Upper lobe of left lung (tissue), 6 donors: ENCODE data around the gene ARL5C. TPM values are rescaled to one million over a fixed set of nuclear protein-coding genes. Genes with fewer than 3 reads are reported as not detected.

Experiments
- ATAC-seq, 2 donors: fragments of 200-7000 bp; cut with Tn5 transposase; one replicate each; pipeline ENCODE4 v1.9.1; 2022; ENCODE audit warnings: mild to moderate bottlenecking in 2 of 2, moderate library complexity in 2 of 2; ENCODE audit not compliant: low FRiP score in 2 of 2
- DNase-seq, 2 donors: peaks; one replicate each; pipeline ENCODE4 v3.0.0-alpha.2; 2019 to 2020
- H3K27ac ChIP-seq, 4 donors: fragments of 200-600 bp; sonication (generic); one replicate each; pipeline ENCODE4 v1.5.1; 2016 to 2019
- H3K27me3 ChIP-seq, 4 donors: fragments of 200-600 bp; sonication (generic); one replicate each; pipeline ENCODE4 v1.5.1; 2017 to 2019
- H3K36me3 ChIP-seq, 4 donors: fragments of 200-600 bp; sonication (generic); one replicate each; pipeline ENCODE4 v1.5.1; 2016 to 2019
- H3K4me1 ChIP-seq, 4 donors: fragments of 200-600 bp; sonication (generic); one replicate each; pipeline ENCODE4 v1.5.1; 2018 to 2019
- H3K4me3 ChIP-seq, 4 donors: fragments of 200-600 bp; sonication (generic); one replicate each; pipeline ENCODE4 v1.5.1; 2017 to 2019; ENCODE audit warnings: mild to moderate bottlenecking in 2 of 4, moderate library complexity in 1 of 4
- H3K9me3 ChIP-seq, 4 donors: fragments of 200-600 bp; sonication (generic); one replicate each; pipeline ENCODE4 v1.5.1; 2018 to 2019
- CTCF ChIP-seq, 6 experiments: fragments of 450-650 bp in 4 of 6; fragments of 200-600 bp in 2 of 6; sonication (generic) in 2 of 6; IDR thresholded peaks; one replicate each; pipeline ENCODE4 v1.5.1; 2016 to 2019; ENCODE audit warnings: antibody characterized with exemption in 6 of 6
- EP300 ChIP-seq, 4 donors: sonication (generic); formaldehyde crosslinking; IDR thresholded peaks; one replicate each; pipeline ENCODE4 v1.5.1; 2017; ENCODE audit warnings: antibody characterized with exemption in 4 of 4, control low read depth in 2 of 4
- POLR2A ChIP-seq, 4 donors: fragments of 450-650 bp; IDR thresholded peaks; one replicate each; pipeline ENCODE4 v1.5.1; 2016 to 2017; ENCODE audit warnings: antibody characterized with exemption in 4 of 4, mild to moderate bottlenecking in 2 of 4
- POLR2AphosphoS5 ChIP-seq, 2 donors: sonication (generic); formaldehyde crosslinking; IDR thresholded peaks; one replicate each; pipeline ENCODE4 v1.5.1; 2017; ENCODE audit warnings: antibody characterized with exemption in 2 of 2
- WGBS, 2 donors: methylation state at CpG; one replicate each; pipeline ENCODE4 v1.1.5; 2017 to 2018; 5-methylcytosine and 5-hydroxymethylcytosine counted together
- total RNA-seq, 6 donors: library from RNA; depleted of rRNA in 4 of 6; stranded (reverse); fragments of >200 nt in 4 of 6; gene quantifications; one replicate each; pipeline versions ENCODE4 v1.1.0 to v1.2.1, GENCODE V29; 2016 to 2021
- donor health status: DM: no; HTN: no; CAD: no; lungs with moderate emphysema.
- donor health status: DM: no; HTN: yes; CAD: no; lungs with severe emphysema.

Gene ARL5C
- under 1 TPM in 1 of 6 donors, not detected in 5; 0.39 TPM for total RNA-seq

GRCh38 chr17:39165841-39166349, at the start of gene ARL5C:
Gene ARL5C, minus strand, starts transcription at chr17:39166161. Its CDS starts 401 bp downstream, at chr17:39165760.
- TF ChIP-seq POLR2A (IDR thresholded peaks at IDR 0.05) (no peak), POLR2AphosphoS5 (IDR thresholded peaks at IDR 0.05) (no peak), CTCF (IDR thresholded peaks at IDR 0.05) (no peak), EP300 (IDR thresholded peaks at IDR 0.05) (no peak)
- Histone ChIP-seq H3K4me1 (peaks cover 15 to 26% (median 25%) of the 10 kb centered on the region in 4 donors), H3K9me3 (no peaks in the 10 kb centered on the region), H3K27ac (peak within 1 kb of the TSS in 2 of 4 donors; percentile 11 to 32), H3K4me3 (peak within 1 kb of the TSS; percentile 18 to 54 (median 44)), H3K27me3 (peaks cover 0 to 8% (median 2%) of the 10 kb centered on the region in 4 donors), H3K36me3 (no peaks in the 10 kb centered on the region)
- ATAC-seq (no peak), DNase-seq (no peak)
- WGBS, 2 donors: 67 to 78% methylated on average over 1 to 12 of the region's 17 CpGs

- Histone ChIP-seq H3K4me3 (no peak overlapping the region), H3K27me3 (peaks cover 0 to 6% (median 0%) of the 10 kb centered on the region in 4 donors), H3K27ac (peak overlapping the region in 2 of 4 donors; percentile 71 to 81), H3K4me1 (peaks cover 16 to 42% (median 26%) of the 10 kb centered on the region in 4 donors), H3K36me3 (no peaks in the 10 kb centered on the region), H3K9me3 (no peaks in the 10 kb centered on the region)
- TF ChIP-seq EP300 (IDR thresholded peaks at IDR 0.05) (no peak), POLR2A (IDR thresholded peaks at IDR 0.05) (peak in 1 of 4 donors; percentile 11), CTCF (IDR thresholded peaks at IDR 0.05) (no peak), POLR2AphosphoS5 (IDR thresholded peaks at IDR 0.05) (peak in 1 of 2 donors; percentile 22)
- peak in 1 of 2 donors; percentile 91 for DNase-seq
- ATAC-seq: peak in 1 of 2 donors; percentile 49
- 67 to 78% methylated on average over 7 to 9 of the region's 9 CpGs for WGBS, 2 donors
Measured at GRCh38 chr17:39213852-39214251, 47.9 kb upstream of the ARL5C start.

- DNase-seq (peak in 1 of 2 donors; percentile 90), ATAC-seq (peak in 1 of 2 donors; percentile 80)
- H3K27ac ChIP-seq: peak overlapping the region in 3 of 4 donors; percentile 29 to 81 (median 71)
- no peaks in the 10 kb centered on the region for H3K9me3 ChIP-seq
- H3K4me1 ChIP-seq: peaks cover 17 to 51% (median 31%) of the 10 kb centered on the region in 4 donors
- TF ChIP-seq CTCF (IDR thresholded peaks at IDR 0.05) (no peak), POLR2A (IDR thresholded peaks at IDR 0.05) (peak in 1 of 4 donors; percentile 18), EP300 (IDR thresholded peaks at IDR 0.05) (no peak), POLR2AphosphoS5 (IDR thresholded peaks at IDR 0.05) (peak in 1 of 2 donors; percentile 22)
- H3K4me3 ChIP-seq: no peak overlapping the region
- WGBS, 2 donors: 51 to 60% methylated on average over 15 to 16 of the region's 16 CpGs
- no peaks in the 10 kb centered on the region for H3K36me3 ChIP-seq
- H3K27me3 ChIP-seq: peaks cover 0 to 6% (median 0%) of the 10 kb centered on the region in 4 donors
Measured at GRCh38 chr17:39212841-39213480, 47.0 kb upstream of the ARL5C start.

- ATAC-seq: no peak
- WGBS, 2 donors: 57 to 79% methylated on average over 3 to 11 of the region's 11 CpGs
- peaks cover 0 to 6% (median 0%) of the 10 kb centered on the region in 4 donors for H3K27me3 ChIP-seq
Measured at GRCh38 chr17:39212195-39212810, 46.3 kb upstream of the ARL5C start.

More at GRCh38 chr17:39212195-39212810, 46.3 kb upstream of the ARL5C start:
- Histone ChIP-seq H3K9me3 (no peaks in the 10 kb centered on the region), H3K27ac (peak overlapping the region in 3 of 4 donors; percentile 29 to 81 (median 71)), H3K36me3 (no peaks in the 10 kb centered on the region), H3K4me1 (peaks cover 17 to 56% (median 31%) of the 10 kb centered on the region in 4 donors), H3K4me3 (no peak overlapping the region)
- no peak for DNase-seq
- TF ChIP-seq POLR2AphosphoS5 (IDR thresholded peaks at IDR 0.05): no peak
- TF ChIP-seq CTCF (IDR thresholded peaks at IDR 0.05): no peak
- no peak for TF ChIP-seq EP300 (IDR thresholded peaks at IDR 0.05)
- no peak for TF ChIP-seq POLR2A (IDR thresholded peaks at IDR 0.05)
